Thyroid gland (tissue), 4 donors: ENCODE results near the gene CCSER1. TPM values are rescaled to one million over a fixed set of nuclear protein-coding genes. Genes with fewer than 3 reads are reported as not detected.

ENCODE experiments used
- DNase-seq, 2 donors: peaks; one replicate each; pipeline ENCODE4 v3.0.0-alpha.2; 2019
- H3K27ac ChIP-seq, 3 donors: fragments of 200-600 bp; sonication (generic); 1 replicate in 2 of 3; 2 replicates in 1 of 3; pipeline ENCODE4 v1.5.1; 2016 to 2019; ENCODE audit warnings: mild to moderate bottlenecking in 1 of 3, moderate library complexity in 1 of 3
- H3K27me3 ChIP-seq: fragments of 200-600 bp; sonication (generic); one replicate; pipeline ENCODE4 v1.5.1; 2019
- H3K36me3 ChIP-seq, 2 donors: fragments of 200-600 bp; sonication (generic); one replicate each; pipeline ENCODE4 v1.5.1; 2016 to 2019
- H3K4me1 ChIP-seq, 2 donors: fragments of 200-600 bp; sonication (generic); one replicate each; pipeline ENCODE4 v1.5.1; 2017 to 2019
- H3K4me3 ChIP-seq, 3 donors: fragments of 200-600 bp; sonication (generic); replicated peaks in 1 of 3; 1 replicate in 2 of 3; 2 replicates in 1 of 3; pipeline ENCODE4 v1.5.1; 2016; ENCODE audit warnings: mild to moderate bottlenecking in 1 of 3
- H3K9me3 ChIP-seq: fragments of 200-600 bp; sonication (generic); one replicate; pipeline ENCODE4 v1.5.1; 2017
- CTCF ChIP-seq, 6 experiments: fragments of 200-600 bp in 3 of 6; fragments of 450-650 bp in 3 of 6; sonication (generic) in 3 of 6; IDR thresholded peaks; one replicate each; pipeline ENCODE4 v1.5.1; 2016 to 2019; ENCODE audit warnings: antibody characterized with exemption in 6 of 6, mild to moderate bottlenecking in 2 of 6, inconsistent platforms in 1 of 6, moderate library complexity in 1 of 6
- POLR2A ChIP-seq, 2 donors: fragments of 450-650 bp; IDR thresholded peaks; one replicate each; pipeline ENCODE4 v1.6.1; 2017; ENCODE audit warnings: antibody characterized with exemption in 2 of 2, mild to moderate bottlenecking in 2 of 2, moderate library complexity in 1 of 2
- WGBS, 2 donors: methylation state at CpG; one replicate each; pipeline ENCODE4 v1.1.5; 2017; 5-methylcytosine and 5-hydroxymethylcytosine counted together
- intact Hi-C: fragments of 100-400 bp; cut with DNase I; formaldehyde crosslinking; loops from one replicate; pipeline ENCODE4 v1.15.1; 2023
- total RNA-seq, 4 donors: library from RNA; depleted of rRNA; stranded (reverse); fragments of >200 nt; gene quantifications; one replicate each; pipeline ENCODE4 v1.2.3, GENCODE V29; 2016

Gene CCSER1
- total RNA-seq, 4 donors from 2014 or later, result 37.7 to 52.3 (median 43.3) TPM

- no peaks in the 10 kb centered on the region for H3K9me3 ChIP-seq
- no peak for TF ChIP-seq CTCF (IDR thresholded peaks at IDR 0.05)
- TF ChIP-seq POLR2A (IDR thresholded peaks at IDR 0.05), result no peak
- no peak overlapping the region for H3K27ac ChIP-seq
- DNase-seq, result no peak
- no peaks in the 10 kb centered on the region for H3K4me1 ChIP-seq
- H3K27me3 ChIP-seq, result no peaks in the 10 kb centered on the region
- no peaks in the 10 kb centered on the region for H3K36me3 ChIP-seq
- intact Hi-C loops, result no loop called here
- WGBS, 2 donors, result 73 to 83% methylated on average over 1 of the region's 1 CpG
- no peak overlapping the region for H3K4me3 ChIP-seq
Measured at GRCh38 chr4:90159193-90159592, 32.0 kb downstream of the CCSER1 start.

GRCh38 chr4:90160044-90160443 is 32.9 kb downstream of the CCSER1 start:
- Histone ChIP-seq H3K27ac (no peak overlapping the region), H3K27me3 (no peaks in the 10 kb centered on the region), H3K4me3 (no peak overlapping the region), H3K9me3 (no peaks in the 10 kb centered on the region), H3K4me1 (no peaks in the 10 kb centered on the region), H3K36me3 (no peaks in the 10 kb centered on the region)
- DNase-seq, result no peak
- intact Hi-C loops, result no loop called here
- no peak for TF ChIP-seq CTCF (IDR thresholded peaks at IDR 0.05)
- TF ChIP-seq POLR2A (IDR thresholded peaks at IDR 0.05), result no peak
- 84 to 93% methylated on average over 1 of the region's 1 CpG for WGBS, 2 donors

- no peaks in the 10 kb centered on the region for H3K36me3 ChIP-seq
- no peak overlapping the region for H3K4me3 ChIP-seq
- H3K27ac ChIP-seq, result no peak overlapping the region
- TF ChIP-seq CTCF (IDR thresholded peaks at IDR 0.05), result no peak
- no peak for TF ChIP-seq POLR2A (IDR thresholded peaks at IDR 0.05)
- 93 to 94% methylated on average over 1 of the region's 1 CpG for WGBS, 2 donors
- H3K9me3 ChIP-seq, result no peaks in the 10 kb centered on the region
- intact Hi-C loops, result no loop called here
- H3K4me1 ChIP-seq, result no peaks in the 10 kb centered on the region
- no peaks in the 10 kb centered on the region for H3K27me3 ChIP-seq
- DNase-seq, result no peak
Measured at GRCh38 chr4:90162566-90162965, 35.4 kb downstream of the CCSER1 start.

GRCh38 chr4:90163872-90164271 is 36.7 kb downstream of the CCSER1 start:
- no peak for DNase-seq
- H3K4me1 ChIP-seq, result no peaks in the 10 kb centered on the region
- intact Hi-C loops, result no loop called here
- H3K9me3 ChIP-seq, result no peaks in the 10 kb centered on the region
- TF ChIP-seq POLR2A (IDR thresholded peaks at IDR 0.05) (no peak), CTCF (IDR thresholded peaks at IDR 0.05) (no peak)
- no peak overlapping the region for H3K4me3 ChIP-seq
- no peaks in the 10 kb centered on the region for H3K27me3 ChIP-seq
- H3K36me3 ChIP-seq, result no peaks in the 10 kb centered on the region
- 86 to 88% methylated on average over 1 of the region's 1 CpG for WGBS, 2 donors
- H3K27ac ChIP-seq, result no peak overlapping the region

- Histone ChIP-seq H3K36me3 (no peaks in the 10 kb centered on the region), H3K4me1 (no peaks in the 10 kb centered on the region), H3K4me3 (no peak overlapping the region), H3K27ac (no peak overlapping the region), H3K9me3 (no peaks in the 10 kb centered on the region), H3K27me3 (no peaks in the 10 kb centered on the region)
- intact Hi-C loops, result no loop called here
- WGBS, 2 donors, result 85 to 93% methylated on average over 5 of the region's 5 CpGs
- DNase-seq, result no peak
- TF ChIP-seq POLR2A (IDR thresholded peaks at IDR 0.05) (no peak), CTCF (IDR thresholded peaks at IDR 0.05) (no peak)
Measured at GRCh38 chr4:90165883-90166282, 38.7 kb downstream of the CCSER1 start.
